ENCODE data around the gene TTYH1.

The TTYH1 gene

DNA sequence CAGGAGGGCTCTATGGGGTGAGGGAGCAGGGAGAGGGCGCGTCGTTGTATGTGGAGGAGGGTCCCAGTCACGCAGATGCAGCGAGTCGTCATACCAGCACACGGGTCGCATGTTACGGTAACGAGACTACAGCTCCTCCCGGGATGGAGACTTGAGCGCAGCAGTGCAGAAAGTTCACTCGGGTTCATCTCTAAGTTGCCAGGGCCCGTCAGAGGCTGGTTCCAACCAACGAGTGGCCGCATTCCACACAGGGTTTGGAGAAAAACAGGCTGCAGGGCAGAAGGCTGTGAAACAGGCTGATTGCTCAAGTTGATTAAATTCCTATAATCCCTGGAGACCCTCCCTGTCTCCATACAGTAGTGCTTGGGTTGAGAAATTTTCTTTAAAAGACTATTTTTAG lies 21.9 kb upstream of the TTYH1 start:
- no peak for FAIRE-seq

DNA sequence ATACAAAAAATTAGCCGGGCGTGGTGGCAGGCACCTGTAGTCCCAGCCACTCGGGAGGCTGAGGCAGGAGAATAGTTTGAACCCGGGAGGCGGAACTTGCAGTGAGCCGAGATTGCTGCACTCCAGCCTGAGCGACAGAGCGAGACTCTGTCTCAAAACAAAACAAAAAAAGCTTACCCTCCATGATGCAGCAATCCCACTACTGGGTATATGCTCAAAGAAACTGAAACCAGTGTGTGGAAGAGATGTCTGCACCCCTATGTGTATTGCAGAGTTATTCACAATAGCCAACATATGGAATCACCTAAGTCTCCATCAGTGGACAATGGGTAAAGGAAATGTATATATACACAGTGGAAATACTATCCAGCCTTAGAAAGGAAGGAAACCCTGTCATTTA lies 19.6 kb upstream of the TTYH1 start:
- FAIRE-seq, result no peak

DNA sequence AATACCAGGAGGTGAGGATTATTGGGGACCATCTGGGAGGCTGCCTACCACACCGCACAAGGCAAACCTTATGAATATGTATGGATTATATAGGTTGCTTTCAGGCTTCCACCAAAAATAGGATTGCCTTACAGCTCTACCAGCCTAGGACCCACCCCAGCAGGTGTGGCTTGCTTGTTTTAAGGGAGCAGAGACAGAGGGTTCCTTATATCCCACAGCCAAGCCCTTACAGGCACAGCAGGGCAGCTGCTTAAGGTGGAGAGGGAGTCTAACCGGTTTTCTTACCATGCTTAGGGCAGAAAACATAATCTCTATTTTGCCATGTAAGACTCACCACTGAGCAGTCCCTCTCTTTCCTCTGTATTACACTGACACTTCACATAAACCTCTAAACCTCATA lies 16.1 kb upstream of the TTYH1 start:
- FAIRE-seq, result no peak

DNA sequence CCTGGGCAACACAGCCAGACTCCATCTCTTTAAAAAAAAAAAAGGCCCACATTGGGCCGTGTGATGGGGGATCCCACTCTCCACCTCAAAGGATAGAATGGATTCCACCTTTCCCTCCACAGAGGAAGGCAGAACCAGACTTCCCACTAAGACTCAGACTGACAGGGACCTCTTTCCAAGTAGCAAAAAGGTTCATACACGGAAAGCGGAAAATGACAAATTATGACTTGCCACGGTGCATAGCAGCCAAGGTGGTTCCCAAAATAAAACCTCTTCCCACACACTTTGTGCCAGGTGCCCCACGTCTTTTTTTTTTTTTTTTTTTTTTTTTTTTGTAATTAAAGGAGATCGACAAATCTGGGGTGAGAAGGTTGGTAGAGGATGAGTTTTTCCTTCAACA lies 14.4 kb upstream of the TTYH1 start:
- no peak for FAIRE-seq

DNA sequence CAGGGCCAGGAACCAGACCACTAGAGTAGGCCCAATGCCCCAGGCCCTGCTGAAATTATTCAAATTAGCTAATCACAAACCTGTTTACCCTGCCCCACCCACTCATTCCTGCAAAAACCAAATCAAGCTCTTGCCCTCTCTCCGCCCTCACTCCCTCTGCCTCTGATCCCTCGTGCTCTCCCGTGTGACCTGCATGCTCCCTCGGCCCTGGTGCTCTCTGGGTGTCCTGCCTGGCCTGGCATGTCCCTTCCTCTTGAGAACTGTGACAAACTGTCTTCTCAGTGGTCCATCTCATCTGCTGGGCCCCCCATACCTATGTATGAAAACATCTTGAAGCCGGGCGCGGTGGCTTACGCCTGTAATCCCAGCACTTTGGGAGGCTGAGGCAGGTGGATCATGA lies 12.2 kb upstream of the TTYH1 start:
- FAIRE-seq, result no peak

DNA sequence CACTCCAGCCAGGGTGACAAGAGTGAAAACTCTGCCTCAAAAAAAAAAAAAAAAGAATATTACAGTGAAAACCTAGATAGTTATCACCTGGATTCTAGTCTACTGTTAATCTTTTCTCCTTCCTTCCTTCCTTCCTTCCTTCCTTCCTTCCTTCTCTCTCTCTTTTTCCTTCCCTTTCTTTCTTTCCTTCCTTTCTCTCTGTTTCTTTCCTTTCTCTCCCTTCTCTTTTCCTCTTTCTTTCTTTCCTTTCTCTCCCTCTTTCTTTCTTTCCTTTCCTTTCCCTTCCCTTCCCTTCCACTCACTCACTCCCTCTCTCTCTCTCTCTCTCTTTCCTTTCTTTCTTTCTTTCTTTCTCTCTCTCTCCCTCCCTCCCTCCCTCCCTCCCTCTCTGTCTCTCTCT lies 9.6 kb upstream of the TTYH1 start:
- FAIRE-seq, result no peak

DNA sequence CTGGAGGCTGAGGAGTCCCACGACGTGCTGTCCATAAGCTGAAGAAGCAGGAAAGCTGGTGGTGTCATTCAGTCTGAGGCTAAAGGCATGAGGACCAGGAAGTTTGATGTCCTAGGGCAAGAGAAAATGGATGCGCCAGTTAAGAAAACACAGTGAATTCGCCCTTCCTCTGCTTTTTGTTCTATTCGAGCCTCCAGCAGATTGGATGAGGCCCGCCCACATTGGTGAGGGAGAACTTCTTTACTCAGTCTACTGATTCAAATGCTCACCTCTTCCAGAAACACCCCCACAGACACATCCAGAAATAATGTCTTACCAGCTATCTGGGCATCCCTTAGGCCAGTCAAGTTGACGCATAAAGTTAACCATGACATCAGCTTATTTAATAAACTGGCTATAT lies 7.5 kb upstream of the TTYH1 start:
- no peak for FAIRE-seq

DNA sequence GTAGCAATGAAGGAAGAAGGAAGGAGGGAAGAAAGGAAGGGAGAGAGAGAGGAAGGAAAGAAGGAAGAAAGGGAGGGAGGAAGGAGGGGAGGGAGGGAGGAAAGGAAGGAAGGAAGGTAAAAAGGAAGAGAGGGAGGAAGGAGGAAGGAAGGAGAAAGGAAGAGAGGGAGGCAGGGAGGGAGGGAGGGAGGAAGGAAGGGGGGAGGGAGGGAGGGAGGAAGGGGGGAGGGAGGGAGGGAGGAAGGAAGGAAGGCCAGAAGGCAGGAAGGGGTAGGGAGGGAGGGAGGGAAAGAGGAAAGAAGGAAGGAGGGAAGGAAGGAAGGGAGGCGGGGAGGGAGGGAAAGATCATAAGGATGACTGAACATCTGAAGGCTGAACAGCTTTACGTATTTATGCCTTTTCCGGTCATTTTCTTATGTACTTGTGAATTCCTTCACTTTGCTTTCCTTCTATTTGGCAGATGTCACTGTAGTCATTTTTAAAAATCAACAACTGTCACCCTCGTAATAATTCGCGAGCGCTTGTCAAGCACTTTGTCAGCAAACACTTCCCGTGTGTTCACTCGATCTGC lies 6.7 kb upstream of the TTYH1 start:
- FAIRE-seq, result no peak

DNA sequence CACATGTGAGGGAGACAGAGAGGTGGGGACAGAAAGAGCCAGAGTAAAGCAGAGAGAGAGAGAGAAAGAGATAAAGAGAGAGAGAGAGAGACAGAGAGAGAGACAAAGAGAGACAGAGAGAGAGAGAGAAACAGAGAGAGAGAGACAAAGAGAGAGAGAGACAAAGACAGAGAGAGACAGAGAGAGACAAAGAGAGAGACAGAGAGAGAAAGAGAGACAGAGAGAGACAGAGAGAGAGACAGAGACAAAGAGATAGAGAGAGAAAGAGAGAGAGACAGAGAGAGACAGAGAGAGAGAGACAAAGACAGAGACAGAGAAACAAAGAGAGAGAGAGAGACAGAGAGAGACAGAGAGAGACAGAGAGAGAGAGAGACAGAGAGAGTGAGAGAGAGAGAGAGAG lies 4.2 kb upstream of the TTYH1 start:
- no peak for FAIRE-seq

DNA sequence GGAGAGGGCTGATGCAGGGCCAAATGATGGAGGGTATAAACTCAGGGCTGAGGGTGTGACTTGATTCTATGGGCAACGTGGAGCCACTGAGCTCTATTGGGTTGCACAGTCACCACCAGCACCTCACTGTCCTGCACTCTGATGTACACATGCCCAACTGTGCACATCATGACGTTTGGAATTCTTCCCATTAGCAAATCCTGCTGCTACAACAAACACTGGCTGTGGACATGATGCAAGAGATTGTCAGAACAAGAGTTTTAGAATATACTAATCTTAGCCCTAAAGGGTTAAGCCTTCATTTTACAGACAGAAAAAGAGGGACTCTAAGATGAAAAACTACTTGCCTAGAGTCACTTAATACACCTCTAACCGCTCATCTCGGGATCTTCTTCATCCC lies 2.4 kb upstream of the TTYH1 start:
- no peak for FAIRE-seq

DNA sequence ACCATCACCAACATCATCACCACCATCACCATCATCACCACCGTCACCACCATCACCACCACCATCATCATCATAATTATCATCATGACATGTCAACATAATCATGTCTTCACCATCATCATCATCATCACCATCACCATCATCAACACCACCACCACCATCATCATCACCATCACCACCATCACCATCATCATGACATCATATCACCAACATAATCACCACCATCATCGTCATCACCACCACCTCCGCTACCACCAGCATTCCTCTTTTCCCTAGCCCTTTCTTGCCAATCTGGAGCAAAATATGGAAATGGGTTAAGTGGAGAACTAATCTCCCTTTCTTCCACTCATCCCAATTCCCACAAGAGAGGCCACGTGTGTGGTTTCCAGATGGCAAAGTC lies 1.1 kb upstream of the TTYH1 start:
- no peak for FAIRE-seq

DNA sequence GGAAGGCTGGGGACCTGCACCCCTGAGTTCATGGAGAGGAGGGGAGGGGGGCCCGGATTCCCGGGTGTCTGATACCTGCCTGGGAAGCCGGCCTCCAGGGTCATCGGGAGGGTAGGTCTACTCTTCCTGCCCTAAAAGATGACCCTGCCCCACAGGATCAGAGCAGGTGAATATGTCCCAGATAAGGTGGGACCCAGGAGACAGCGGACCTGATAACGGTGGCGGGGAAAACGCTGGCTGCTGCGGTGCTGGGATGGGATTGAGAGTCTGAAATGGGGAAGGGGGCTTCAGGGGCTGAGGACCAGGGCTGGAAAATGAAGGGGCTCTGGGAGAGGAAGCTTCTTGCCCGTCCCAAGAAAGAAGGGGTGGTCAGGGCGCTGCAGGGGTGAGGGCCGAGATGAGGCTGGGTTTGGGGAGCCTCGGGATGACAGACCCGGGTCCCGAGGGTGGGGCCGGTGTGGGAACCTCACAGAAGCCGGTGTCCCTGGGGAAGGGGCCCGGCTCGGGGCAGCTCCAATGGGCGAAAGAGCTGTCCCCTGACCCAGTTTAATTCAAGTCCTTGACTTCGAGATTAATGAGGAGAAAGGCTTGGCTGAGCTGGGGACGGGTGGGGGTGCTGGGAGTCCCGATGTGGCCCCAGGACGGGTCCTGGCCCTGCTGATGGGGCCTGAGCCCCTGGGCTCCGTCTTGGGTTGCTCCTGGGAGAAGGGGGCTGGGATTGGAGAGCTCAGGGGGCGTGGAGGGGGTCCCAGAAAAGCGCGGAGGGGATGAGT lies 823 bp downstream of the TTYH1 start:
- no peak for FAIRE-seq

DNA sequence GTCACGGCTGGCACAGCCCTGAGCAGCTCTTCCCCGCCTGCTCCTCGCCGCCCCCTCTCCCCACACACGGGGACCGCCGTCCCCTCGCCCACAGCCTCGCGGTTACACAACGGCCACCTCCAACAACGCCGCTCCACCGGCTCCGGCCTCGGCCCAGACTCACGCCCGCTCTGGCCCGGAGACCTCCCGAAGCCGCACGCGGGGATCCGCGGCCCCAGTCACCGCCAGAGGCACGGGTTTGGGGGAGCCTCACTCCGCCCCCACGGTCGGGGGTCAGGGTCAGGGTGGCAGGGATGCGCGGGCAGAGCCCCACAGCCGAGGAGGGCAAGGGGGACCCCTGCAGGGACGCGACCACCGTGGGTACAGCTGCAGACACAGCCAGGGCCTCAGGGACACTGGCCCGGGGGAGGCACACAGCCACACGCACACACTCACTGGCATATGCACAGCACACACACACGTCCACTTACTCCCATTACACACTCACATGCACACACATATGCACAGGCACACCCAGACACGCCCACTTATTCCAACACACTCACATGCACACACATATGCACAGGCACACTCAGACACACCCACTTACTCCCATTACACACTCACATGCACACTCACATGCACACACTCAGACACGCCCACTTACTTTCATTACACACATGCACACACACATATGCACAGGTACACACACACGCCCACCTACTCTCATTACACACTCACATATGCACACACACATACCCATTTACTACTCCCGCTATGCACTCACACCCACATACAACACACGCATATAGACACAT lies 1.6 kb downstream of the TTYH1 start:
- no peak for FAIRE-seq

DNA sequence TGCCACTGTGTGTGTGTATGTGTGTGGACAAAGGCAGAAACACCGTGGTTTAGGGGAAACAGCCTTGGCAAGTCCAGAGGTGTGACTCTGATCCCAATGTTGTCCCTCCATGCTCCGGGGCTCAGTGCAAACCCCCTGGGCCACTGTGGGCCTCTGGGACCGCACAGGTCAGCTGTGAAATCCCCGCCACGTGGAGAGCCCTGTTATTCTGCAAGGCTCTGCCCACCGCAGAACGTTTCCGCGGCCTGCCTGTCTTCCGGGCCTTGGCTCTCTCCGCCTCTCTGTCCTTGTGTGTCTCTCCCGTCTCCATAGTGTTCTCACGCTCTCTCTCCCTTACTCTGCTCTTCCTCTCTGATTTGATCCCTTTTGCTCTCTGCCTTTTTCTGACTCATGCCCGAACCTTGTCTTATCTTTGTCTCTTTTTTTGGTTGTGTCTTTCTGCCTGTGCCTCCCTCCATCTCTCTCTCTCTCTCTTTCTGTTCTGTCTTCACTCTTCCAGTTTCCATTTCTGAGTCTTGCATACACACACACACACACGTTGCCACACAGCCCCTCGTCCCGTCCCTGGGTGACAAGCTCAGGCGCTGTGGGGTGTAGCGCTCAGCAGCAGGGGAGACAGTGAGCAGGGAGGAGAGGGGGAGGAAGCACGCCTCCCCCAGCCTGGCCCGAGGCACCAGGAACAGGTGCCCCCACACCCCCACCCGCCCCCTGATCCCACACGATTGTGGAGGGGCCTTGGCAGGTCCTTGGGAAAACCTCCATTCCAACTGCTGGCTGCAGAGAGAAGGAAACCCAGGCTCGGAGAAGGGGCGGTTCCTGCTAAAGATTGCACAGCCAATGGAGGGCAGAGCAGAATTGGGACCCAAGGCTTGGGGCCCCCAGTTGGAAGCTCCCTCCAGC lies 3.0 kb downstream of the TTYH1 start:
- no peak for FAIRE-seq

DNA sequence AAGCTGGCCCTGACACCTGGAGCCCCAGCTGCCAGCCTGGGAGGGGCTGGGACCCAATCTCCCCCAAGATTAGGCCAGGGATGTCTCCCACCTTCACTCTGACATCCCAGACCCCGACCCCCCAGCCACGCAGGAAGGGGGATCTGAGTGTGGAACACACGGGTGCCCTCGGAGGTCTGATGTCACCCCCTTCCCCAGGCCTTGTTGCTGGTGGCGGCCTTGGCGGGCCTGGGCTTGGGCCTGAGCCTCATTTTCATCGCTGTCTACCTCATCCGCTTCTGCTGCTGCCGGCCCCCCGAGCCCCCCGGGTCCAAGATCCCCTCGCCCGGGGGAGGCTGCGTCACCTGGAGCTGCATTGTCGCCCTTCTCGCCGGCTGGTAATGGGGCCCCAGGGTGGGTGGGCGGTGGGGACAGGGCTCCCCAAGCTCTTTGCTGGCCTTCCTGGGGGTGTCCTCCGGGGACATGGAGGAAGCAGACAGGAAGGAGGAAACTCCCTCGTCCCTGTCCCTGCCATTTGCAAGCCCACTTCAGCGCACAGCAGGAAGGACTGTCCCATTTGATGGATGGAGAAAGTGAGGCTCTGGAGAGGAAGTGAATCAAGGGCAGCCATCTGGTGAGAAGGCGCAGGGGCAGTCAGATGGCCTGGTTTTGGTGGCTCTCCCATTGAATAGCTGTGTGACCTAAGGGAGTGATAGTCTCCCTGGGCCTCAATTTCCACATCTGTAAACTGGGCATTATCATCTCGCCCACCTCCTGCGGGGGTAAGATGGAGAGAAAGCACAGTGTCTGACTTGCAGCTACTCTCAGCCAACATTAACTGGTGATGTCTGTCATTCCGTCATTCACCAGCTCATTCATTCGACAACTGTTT lies 3.9 kb downstream of the TTYH1 start:
- FAIRE-seq, result no peak

DNA sequence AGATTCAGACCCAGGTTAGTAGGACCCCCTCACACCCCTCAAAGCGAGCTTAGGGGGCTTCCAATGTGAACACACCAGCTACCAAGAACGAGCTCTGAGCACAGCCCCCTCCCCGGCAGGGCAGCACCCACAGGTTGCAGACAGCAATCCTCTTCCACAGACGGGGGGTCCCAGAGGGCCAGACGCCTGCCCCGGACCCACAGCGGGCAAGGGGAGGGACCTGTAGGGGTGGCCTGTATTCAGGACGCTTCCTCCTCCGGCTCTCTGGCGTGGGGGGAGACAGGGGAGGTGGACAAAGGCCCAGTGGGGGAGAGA lies 4.8 kb downstream of the TTYH1 start:
- no peak for FAIRE-seq

DNA sequence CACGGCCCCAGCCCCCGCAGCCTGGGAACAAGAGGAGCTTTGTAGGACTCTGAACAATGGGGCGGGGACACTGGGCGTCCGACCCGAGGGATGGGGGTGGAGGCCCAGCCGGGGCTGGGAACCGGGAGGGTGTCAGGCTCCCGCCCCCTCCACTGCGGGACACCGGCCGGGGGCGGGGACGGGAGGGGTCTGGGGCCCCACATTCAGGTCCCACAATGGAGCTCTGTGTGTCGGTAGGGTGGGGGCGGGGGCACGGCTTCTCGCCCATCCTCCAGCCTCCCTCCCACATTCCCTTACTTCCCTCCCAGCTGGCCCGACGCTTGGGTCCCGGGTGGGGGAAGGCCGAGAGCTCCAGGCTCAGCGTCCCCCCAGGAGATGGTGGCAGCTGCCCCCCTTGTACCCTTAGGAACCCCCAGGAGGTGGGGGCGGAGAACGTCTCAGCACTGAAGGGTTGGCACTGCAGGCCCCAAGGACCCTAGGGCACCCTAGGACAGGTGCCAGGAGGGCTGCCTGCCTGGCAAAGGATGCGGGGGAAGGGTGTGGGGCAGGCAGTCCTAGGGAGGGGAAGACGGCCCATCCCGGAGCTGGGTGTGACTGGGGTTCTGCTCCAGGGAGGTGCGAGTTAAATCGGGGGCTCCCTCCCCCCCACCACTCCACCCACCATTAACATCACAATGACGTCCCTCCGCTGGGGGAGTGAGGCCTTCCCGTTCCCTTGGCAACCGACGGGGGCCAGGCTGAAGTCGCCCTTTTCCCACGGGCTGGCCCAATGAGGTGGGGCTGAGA lies 5.3 kb downstream of the TTYH1 start:
- FAIRE-seq, result no peak

DNA sequence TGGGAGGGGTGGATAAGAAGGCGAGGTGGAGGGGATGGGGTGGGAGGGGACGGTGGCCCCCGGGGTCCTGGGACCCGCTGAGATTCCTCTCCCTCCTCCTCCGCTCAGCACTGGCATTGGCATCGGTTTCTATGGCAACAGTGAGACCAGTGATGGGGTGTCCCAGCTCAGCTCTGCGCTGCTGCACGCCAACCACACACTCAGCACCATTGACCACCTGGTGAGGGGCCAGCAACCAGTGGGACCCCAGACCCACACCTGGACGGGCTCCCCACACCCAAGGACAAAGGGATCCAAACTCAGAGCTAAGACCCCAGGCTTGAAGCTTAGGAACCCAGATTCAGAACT lies 5.9 kb downstream of the TTYH1 start:
- no peak for FAIRE-seq

DNA sequence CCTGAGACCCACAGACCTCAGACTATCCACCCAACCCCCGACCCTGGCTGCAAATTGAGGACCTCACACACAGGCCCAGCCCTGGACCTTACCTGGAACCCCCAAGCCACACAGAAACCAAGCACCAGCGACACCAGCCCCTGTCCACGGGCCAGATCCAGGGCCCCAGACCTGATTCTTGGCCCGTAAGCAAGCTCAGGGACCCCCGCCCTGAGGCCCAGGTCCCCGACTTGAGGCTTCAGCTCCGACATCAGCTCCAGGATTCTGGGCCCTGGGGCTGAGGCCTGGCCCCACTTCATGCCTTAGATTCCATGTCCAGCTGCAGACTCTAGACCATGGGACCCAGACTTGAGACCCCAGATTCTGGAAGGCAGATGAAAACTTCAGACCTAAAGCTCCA lies 6.3 kb downstream of the TTYH1 start:
- no peak for FAIRE-seq

DNA sequence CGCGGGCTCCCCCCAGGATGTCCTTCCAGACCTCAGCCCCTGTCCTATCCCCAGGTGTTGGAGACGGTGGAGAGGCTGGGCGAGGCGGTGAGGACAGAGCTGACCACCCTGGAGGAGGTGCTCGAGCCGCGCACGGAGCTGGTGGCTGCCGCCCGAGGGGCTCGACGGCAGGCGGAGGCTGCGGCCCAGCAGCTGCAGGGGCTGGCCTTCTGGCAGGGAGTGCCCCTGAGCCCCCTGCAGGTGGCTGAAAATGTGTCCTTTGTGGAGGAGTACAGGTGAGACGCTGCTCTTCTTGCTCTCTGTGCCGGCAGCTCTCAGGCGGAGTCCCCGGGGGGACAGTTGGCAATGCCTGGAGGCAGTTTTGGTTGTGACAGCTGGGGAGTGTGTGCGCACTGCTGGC lies 6.9 kb downstream of the TTYH1 start:
- no peak for FAIRE-seq

DNA sequence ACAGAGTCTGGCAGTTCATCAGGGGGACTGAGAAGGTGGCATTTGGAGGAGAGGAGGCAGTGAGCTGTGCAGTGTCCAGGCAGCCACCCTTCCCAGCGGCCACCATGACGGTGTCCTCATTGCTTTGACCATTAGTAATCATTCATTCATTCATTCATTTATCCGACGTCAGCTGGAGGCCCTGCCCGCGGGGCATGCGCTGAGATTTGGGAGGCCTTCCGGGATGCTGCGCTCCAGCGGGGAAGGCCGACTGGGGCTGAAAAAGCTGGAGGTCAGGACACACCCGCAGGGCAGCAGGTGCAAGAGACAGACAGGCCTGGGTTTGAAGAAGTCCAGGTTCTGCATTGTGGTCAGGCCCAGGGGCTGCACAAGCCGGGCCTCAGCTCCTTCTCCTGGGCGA lies 8.9 kb downstream of the TTYH1 start:
- no peak for FAIRE-seq

All from G401.6 (cell line).